SU-DHL-6 (cell line): ENCODE results near the gene ARHGAP4.

Source experiments
- H2AFZ ChIP-seq: fragments of 200-600 bp; sonication (generic); 2 replicates; pipeline ENCODE4 v1.6.1; 2014; ENCODE audit warnings: low read depth, mild to moderate bottlenecking, moderate library complexity, mixed read lengths, antibody characterized with exemption, low read length; ENCODE audit not compliant: severe bottlenecking
- H3F3A ChIP-seq: fragments of 200-600 bp; shearing (Covaris generic); 2 replicates; pipeline ENCODE4 v1.6.0; 2016; ENCODE audit warnings: antibody characterized with exemption, mild to moderate bottlenecking; ENCODE audit not compliant: insufficient read depth
- H3K27ac ChIP-seq: fragments of 200-600 bp; sonication (generic); 2 replicates; pipeline ENCODE4 v1.5.1; 2016; ENCODE audit warnings: low read depth, mild to moderate bottlenecking, low read length, moderate library complexity, mixed read lengths
- H3K27me3 ChIP-seq: fragments of 200-600 bp; sonication (generic), shearing (Covaris generic); 2 replicates; pipeline ENCODE4 v1.6.0; 2014; ENCODE audit warnings: mild to moderate bottlenecking, low read length
- H3K36me3 ChIP-seq: fragments of 200-600 bp; sonication (generic); 2 replicates; pipeline ENCODE4 v1.6.1; 2014; ENCODE audit warnings: mild to moderate bottlenecking, low read length, mixed read lengths
- H3K4me2 ChIP-seq: fragments of 300-600, 200-600 bp; shearing (Covaris generic), sonication (generic); 2 replicates; pipeline ENCODE4 v1.6.0; 2014; ENCODE audit warnings: low read length, low read depth, mild to moderate bottlenecking; ENCODE audit not compliant: poor library complexity, severe bottlenecking
- H3K4me3 ChIP-seq: fragments of 200-600 bp; sonication (generic); 2 replicates; pipeline ENCODE4 v1.5.1; 2014; ENCODE audit warnings: antibody characterized with exemption, low read length, mild to moderate bottlenecking, mixed read lengths; ENCODE audit not compliant: insufficient read depth, poor library complexity, severe bottlenecking
- H3K79me2 ChIP-seq: fragments of 200-600 bp; sonication (generic); 2 replicates; pipeline ENCODE4 v1.6.1; 2014; ENCODE audit warnings: mild to moderate bottlenecking, low read length, moderate library complexity; ENCODE audit not compliant: insufficient read depth
- H3K9ac ChIP-seq: fragments of 200-600 bp; sonication (generic); 2 replicates; pipeline ENCODE4 v1.7.0; 2014; ENCODE audit warnings: mild to moderate bottlenecking, low read length
- H3K9me2 ChIP-seq: fragments of 200-600 bp; sonication (generic); replicated peaks from 2 replicates; pipeline ENCODE4 v1.6.1; 2014; ENCODE audit warnings: low read length; ENCODE audit not compliant: insufficient read depth
- H3K9me3 ChIP-seq: fragments of 200-600 bp; sonication (generic); 2 replicates; pipeline ENCODE4 v1.6.1; 2014; ENCODE audit warnings: low read length, mixed read lengths; ENCODE audit not compliant: insufficient read depth
- H4K20me1 ChIP-seq: fragments of 200-600 bp; sonication (generic); 2 replicates; pipeline ENCODE4 v1.6.1; 2014; ENCODE audit warnings: low read depth, mild to moderate bottlenecking, antibody characterized with exemption, low read length, moderate library complexity, mixed read lengths
- CTCF ChIP-seq: fragments of 200-600 bp; sonication (generic); IDR thresholded peaks from one replicate; pipeline ENCODE4 v1.5.1; 2017; ENCODE audit warnings: antibody characterized with exemption, mild to moderate bottlenecking, low read length, moderate library complexity; ENCODE audit not compliant: insufficient read depth, poor library complexity, severe bottlenecking
- EZH2phosphoT487 ChIP-seq: fragments of 200-600 bp; sonication (generic), shearing (Covaris generic); conservative IDR thresholded peaks from 2 replicates; pipeline ENCODE4 v1.6.1; 2018; ENCODE audit warnings: mild to moderate bottlenecking, antibody characterized with exemption, low read length, moderate library complexity, mixed read lengths

The ARHGAP4 gene

GRCh38 chrX:153971124-153971449, 45.0 kb upstream of the ARHGAP4 start:
- Histone ChIP-seq H3K36me3 (0 out of 2 replicates have a peak, but pooled peaks cover 4% of the 10 kb centered on the region), H3K27ac (peak overlapping the region; percentile 99), H4K20me1 (peaks cover 12% of the 10 kb centered on the region), H3F3A (peaks cover 4% of the 10 kb centered on the region; the same call in 1 of the 2 replicates), H3K9me2 (no peaks in the 10 kb centered on the region), H3K79me2 (peaks cover 54% of the 10 kb centered on the region), H3K27me3 (no peaks in the 10 kb centered on the region), H3K9ac (peak overlapping the region; percentile 100), H2AFZ (no peak overlapping the region), H3K4me2 (peak overlapping the region; percentile 96), H3K4me3 (peak overlapping the region; percentile 96), H3K9me3 (no peaks in the 10 kb centered on the region)
- TF ChIP-seq CTCF (no peak), EZH2phosphoT487 (no peak)

DNA sequence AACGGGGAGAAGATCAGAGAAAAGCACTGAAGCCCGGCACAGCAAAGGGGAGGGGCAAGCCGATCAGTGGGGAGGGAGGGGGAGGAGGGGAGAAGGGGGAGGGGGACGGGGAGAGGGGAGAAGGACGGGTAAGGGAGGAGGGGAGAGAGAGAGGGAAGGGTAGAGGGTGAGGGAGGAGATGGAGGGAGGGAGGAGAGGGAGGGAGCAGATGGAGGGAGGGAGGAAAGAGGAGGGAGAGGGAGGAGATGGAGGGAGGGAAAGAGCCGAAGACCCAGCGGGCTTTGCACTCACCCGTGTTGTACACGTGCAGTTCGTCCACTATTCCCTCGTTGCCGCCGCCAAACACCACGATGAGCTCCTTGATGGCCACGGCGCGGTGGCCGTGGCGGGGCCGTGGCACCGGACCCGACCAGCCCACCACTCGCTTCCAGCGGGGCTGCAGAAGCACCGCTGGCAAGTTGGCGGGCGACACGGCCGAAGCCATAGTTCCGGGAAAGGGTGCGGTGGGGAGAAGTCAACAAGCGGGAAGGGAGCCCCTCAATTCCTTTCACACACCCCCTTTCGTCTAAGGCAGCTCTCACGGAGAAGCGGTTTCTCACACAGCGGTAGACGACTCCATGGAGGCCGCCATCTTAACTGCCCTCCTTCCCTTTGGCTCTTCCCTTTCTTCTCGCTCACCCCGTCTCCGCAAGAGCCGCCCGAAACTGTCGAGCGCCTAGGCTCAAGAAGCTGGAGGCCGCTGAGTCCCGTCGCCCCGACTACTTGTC, 44.5 kb upstream of the ARHGAP4 start:
- no peaks in the 10 kb centered on the region for H3K27me3 ChIP-seq
- H3K4me2 ChIP-seq, result peak overlapping the region; percentile 96
- no peak overlapping the region for H2AFZ ChIP-seq
- peak overlapping the region; percentile 96 for H3K4me3 ChIP-seq
- H3K9me3 ChIP-seq, result no peaks in the 10 kb centered on the region
- H3K27ac ChIP-seq, result peak overlapping the region; percentile 99
- H3K79me2 ChIP-seq, result peaks cover 59% of the 10 kb centered on the region
- peak overlapping the region; percentile 100 for H3K9ac ChIP-seq
- H3K9me2 ChIP-seq, result no peaks in the 10 kb centered on the region
- 0 out of 2 replicates have a peak, but pooled peaks cover 4% of the 10 kb centered on the region for H3K36me3 ChIP-seq
- TF ChIP-seq CTCF (no peak), EZH2phosphoT487 (no peak)
- peaks cover 12% of the 10 kb centered on the region for H4K20me1 ChIP-seq
- H3F3A ChIP-seq, result peaks cover 4% of the 10 kb centered on the region; the same call in 1 of the 2 replicates

DNA sequence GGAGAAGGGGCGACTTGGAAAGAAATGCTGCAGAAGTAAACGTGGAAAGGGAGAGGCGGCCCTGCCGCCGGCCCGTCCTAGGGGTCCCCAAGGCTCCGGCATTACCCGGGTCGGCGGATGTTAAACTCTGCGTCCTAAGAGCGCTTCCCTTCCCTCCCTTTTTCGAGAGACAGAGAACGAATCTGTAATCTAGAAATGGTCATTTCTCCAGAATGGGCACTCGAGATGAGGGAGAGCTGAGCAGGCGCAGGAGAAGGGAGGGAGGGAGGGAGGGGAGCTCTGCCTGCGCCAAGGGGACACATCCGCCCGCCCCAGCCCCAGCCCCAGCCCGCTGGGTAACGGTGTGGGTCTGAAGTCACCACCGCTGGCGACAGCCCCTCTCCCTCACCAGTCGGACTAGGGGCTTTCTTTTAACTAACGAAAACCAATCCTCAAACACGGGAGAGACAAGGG, 43.9 kb upstream of the ARHGAP4 start:
- peaks cover 14% of the 10 kb centered on the region for H4K20me1 ChIP-seq
- H3K79me2 ChIP-seq, result peaks cover 65% of the 10 kb centered on the region
- H3K27ac ChIP-seq, result peak overlapping the region; percentile 99

More for the DNA sequence above, 43.9 kb upstream of the ARHGAP4 start:
- H2AFZ ChIP-seq, result no peak overlapping the region
- H3K9ac ChIP-seq, result peak overlapping the region; percentile 100
- H3K27me3 ChIP-seq, result no peaks in the 10 kb centered on the region
- no peak for TF ChIP-seq CTCF
- TF ChIP-seq EZH2phosphoT487, result no peak
- H3K9me2 ChIP-seq, result no peaks in the 10 kb centered on the region
- H3K9me3 ChIP-seq, result no peaks in the 10 kb centered on the region
- H3K36me3 ChIP-seq, result 0 out of 2 replicates have a peak, but pooled peaks cover 4% of the 10 kb centered on the region
- peak overlapping the region; percentile 96 for H3K4me2 ChIP-seq
- peaks cover 4% of the 10 kb centered on the region; the same call in 1 of the 2 replicates for H3F3A ChIP-seq
- peak overlapping the region; percentile 96 for H3K4me3 ChIP-seq
